ENCODE measurements around the gene PIGU. TPM values are rescaled to one million over a fixed set of nuclear protein-coding genes. Genes with fewer than 3 reads are reported as not detected.
"Not testable (repeated sequence)": the region's sequence is repeated elsewhere in the genome, so short reads cannot be mapped to it uniquely, and the experiment has no call there.

PIGU gene
- total RNA-seq, 2 donors from 2014 or later: 35.8 to 41.2 TPM

DNA sequence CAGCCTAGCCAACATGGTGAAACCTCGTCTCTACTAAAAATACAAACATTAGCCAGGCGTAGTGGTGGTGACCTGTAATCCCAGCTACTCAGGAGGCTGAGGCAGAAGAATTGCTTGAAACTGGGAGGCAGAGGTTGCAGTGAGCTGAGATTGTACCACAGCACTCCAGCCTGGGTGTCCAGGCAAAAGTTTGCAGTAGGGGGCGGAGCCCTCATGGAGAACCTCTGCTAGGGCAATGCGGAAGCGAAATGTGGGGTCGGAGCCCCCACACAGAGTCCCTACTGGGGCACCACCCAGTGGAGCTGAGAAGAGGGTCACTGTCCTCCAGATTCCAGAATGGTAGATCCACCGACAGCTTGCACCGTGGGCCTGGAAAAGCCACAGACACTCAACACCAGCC is 60.0 kb downstream of the PIGU start:
- peaks cover 16% of the 10 kb centered on the region for H3K9me3 Mint-ChIP-seq
- H3K9ac ChIP-seq (ENCODE audit: extremely low read depth, low read length, poor library complexity, severe bottlenecking); H3K27me3 Mint-ChIP-seq (ENCODE audit: insufficient read depth); H3K27me3 ChIP-seq (ENCODE audit: control insufficient read depth, insufficient read depth, low read length, poor library complexity, severe bottlenecking); H3K4me1 ChIP-seq (ENCODE audit: control insufficient read depth, insufficient read depth, low read length); H3K4me3 ChIP-seq (ENCODE audit: low read length); H3K27ac ChIP-seq (ENCODE audit: low read depth, low read length); H3K27ac Mint-ChIP-seq; H3K4me3 Mint-ChIP-seq; H3K4me1 Mint-ChIP-seq: not testable (repeated sequence)
- peak; percentile 46 for DNase-seq
- 94 to 95% methylated on average over 8 of the region's 8 CpGs for WGBS, 2 experiments (ENCODE audit: insufficient coverage in 1 of 2, insufficient read length in 1 of 2)
- H3K36me3 Mint-ChIP-seq (ENCODE audit: low read depth): peaks cover 65% of the 10 kb centered on the region
- TF ChIP-seq, protein P1, sequence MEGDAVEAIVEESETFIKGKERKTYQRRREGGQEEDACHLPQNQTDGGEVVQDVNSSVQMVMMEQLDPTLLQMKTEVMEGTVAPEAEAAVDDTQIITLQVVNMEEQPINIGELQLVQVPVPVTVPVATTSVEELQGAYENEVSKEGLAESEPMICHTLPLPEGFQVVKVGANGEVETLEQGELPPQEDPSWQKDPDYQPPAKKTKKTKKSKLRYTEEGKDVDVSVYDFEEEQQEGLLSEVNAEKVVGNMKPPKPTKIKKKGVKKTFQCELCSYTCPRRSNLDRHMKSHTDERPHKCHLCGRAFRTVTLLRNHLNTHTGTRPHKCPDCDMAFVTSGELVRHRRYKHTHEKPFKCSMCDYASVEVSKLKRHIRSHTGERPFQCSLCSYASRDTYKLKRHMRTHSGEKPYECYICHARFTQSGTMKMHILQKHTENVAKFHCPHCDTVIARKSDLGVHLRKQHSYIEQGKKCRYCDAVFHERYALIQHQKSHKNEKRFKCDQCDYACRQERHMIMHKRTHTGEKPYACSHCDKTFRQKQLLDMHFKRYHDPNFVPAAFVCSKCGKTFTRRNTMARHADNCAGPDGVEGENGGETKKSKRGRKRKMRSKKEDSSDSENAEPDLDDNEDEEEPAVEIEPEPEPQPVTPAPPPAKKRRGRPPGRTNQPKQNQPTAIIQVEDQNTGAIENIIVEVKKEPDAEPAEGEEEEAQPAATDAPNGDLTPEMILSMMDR (conservative IDR thresholded peaks at IDR 0.05): peak; percentile 37
- Histone ChIP-seq H3K36me3 (ENCODE audit: control insufficient read depth, insufficient read depth, low read length) (peaks cover 10% of the 10 kb centered on the region), H3K9me3 (ENCODE audit: control insufficient read depth, low read length) (peaks cover 16% of the 10 kb centered on the region)

- Mint-ChIP-seq H3K4me3 (no peak overlapping the region), H3K27me3 (ENCODE audit: insufficient read depth) (no peaks in the 10 kb centered on the region), H3K36me3 (ENCODE audit: low read depth) (peaks cover 57% of the 10 kb centered on the region), H3K9me3 (peaks cover 21% of the 10 kb centered on the region), H3K4me1 (no peaks in the 10 kb centered on the region), H3K27ac (no peak overlapping the region)
- Histone ChIP-seq H3K4me1 (ENCODE audit: control insufficient read depth, insufficient read depth, low read length) (no peaks in the 10 kb centered on the region), H3K9ac (ENCODE audit: extremely low read depth, low read length, poor library complexity, severe bottlenecking) (no peak overlapping the region), H3K27me3 (ENCODE audit: control insufficient read depth, insufficient read depth, low read length, poor library complexity, severe bottlenecking) (no peaks in the 10 kb centered on the region), H3K27ac (ENCODE audit: low read depth, low read length) (no peak overlapping the region), H3K4me3 (ENCODE audit: low read length) (no peak overlapping the region), H3K36me3 (ENCODE audit: control insufficient read depth, insufficient read depth, low read length) (peaks cover 10% of the 10 kb centered on the region), H3K9me3 (ENCODE audit: control insufficient read depth, low read length) (peaks cover 18% of the 10 kb centered on the region)
- DNase-seq: no peak
- TF ChIP-seq, protein P1 (conservative IDR thresholded peaks at IDR 0.05): no peak
- 95 to 100% methylated on average over 5 of the region's 5 CpGs for WGBS, 2 experiments (ENCODE audit: insufficient coverage in 1 of 2, insufficient read length in 1 of 2)
Observed at GRCh38 chr20:34615477-34615876, 61.4 kb downstream of the PIGU start.

- not testable (repeated sequence) for H3K27ac Mint-ChIP-seq, H3K4me1 Mint-ChIP-seq
- WGBS, 2 experiments (ENCODE audit: insufficient coverage in 1 of 2, insufficient read length in 1 of 2): 96 to 100% methylated on average over 3 to 4 of the region's 4 CpGs
Observed at GRCh38 chr20:34611976-34612375, 64.9 kb downstream of the PIGU start.

GRCh38 chr20:34607066-34607465 is 69.8 kb downstream of the PIGU start:
- Histone ChIP-seq H3K4me1 (ENCODE audit: control insufficient read depth, insufficient read depth, low read length) (no peaks in the 10 kb centered on the region), H3K36me3 (ENCODE audit: control insufficient read depth, insufficient read depth, low read length) (peaks cover 7% of the 10 kb centered on the region), H3K27ac (ENCODE audit: low read depth, low read length) (no peak overlapping the region), H3K9me3 (ENCODE audit: control insufficient read depth, low read length) (peaks cover 4% of the 10 kb centered on the region), H3K27me3 (ENCODE audit: control insufficient read depth, insufficient read depth, low read length, poor library complexity, severe bottlenecking) (no peaks in the 10 kb centered on the region), H3K9ac (ENCODE audit: extremely low read depth, low read length, poor library complexity, severe bottlenecking) (no peak overlapping the region), H3K4me3 (ENCODE audit: low read length) (no peak overlapping the region)
- Mint-ChIP-seq H3K9me3 (peaks cover 11% of the 10 kb centered on the region), H3K4me1 (no peaks in the 10 kb centered on the region), H3K27ac (no peak overlapping the region), H3K36me3 (ENCODE audit: low read depth) (peaks cover 23% of the 10 kb centered on the region), H3K4me3 (no peak overlapping the region), H3K27me3 (ENCODE audit: insufficient read depth) (no peaks in the 10 kb centered on the region)
- TF ChIP-seq, protein P1 (conservative IDR thresholded peaks at IDR 0.05): no peak
- DNase-seq: peak; percentile 34
- WGBS, 2 experiments (ENCODE audit: insufficient coverage in 1 of 2, insufficient read length in 1 of 2): 91 to 92% methylated on average over 2 to 7 of the region's 7 CpGs

More at GRCh38 chr20:34611976-34612375, 64.9 kb downstream of the PIGU start:
- H3K36me3 ChIP-seq (ENCODE audit: control insufficient read depth, insufficient read depth, low read length); H3K4me1 ChIP-seq (ENCODE audit: control insufficient read depth, insufficient read depth, low read length); H3K9ac ChIP-seq (ENCODE audit: extremely low read depth, low read length, poor library complexity, severe bottlenecking); H3K27me3 ChIP-seq (ENCODE audit: control insufficient read depth, insufficient read depth, low read length, poor library complexity, severe bottlenecking); H3K4me3 Mint-ChIP-seq; H3K27me3 Mint-ChIP-seq (ENCODE audit: insufficient read depth); H3K27ac ChIP-seq (ENCODE audit: low read depth, low read length); DNase-seq; H3K9me3 ChIP-seq (ENCODE audit: control insufficient read depth, low read length); H3K4me3 ChIP-seq (ENCODE audit: low read length): not testable (repeated sequence)
- Mint-ChIP-seq H3K36me3 (ENCODE audit: low read depth) (peaks cover 49% of the 10 kb centered on the region), H3K9me3 (peaks cover 17% of the 10 kb centered on the region)

Measured in endodermal cell (in vitro differentiated cells).